Measurements from ENCODE around the gene TLE3. TPM values are rescaled to one million over a fixed set of nuclear protein-coding genes. Genes with fewer than 3 reads are reported as not detected.

Gene TLE3
- total RNA-seq, 1 donor from 2014 or later: 45.4 TPM

DNA sequence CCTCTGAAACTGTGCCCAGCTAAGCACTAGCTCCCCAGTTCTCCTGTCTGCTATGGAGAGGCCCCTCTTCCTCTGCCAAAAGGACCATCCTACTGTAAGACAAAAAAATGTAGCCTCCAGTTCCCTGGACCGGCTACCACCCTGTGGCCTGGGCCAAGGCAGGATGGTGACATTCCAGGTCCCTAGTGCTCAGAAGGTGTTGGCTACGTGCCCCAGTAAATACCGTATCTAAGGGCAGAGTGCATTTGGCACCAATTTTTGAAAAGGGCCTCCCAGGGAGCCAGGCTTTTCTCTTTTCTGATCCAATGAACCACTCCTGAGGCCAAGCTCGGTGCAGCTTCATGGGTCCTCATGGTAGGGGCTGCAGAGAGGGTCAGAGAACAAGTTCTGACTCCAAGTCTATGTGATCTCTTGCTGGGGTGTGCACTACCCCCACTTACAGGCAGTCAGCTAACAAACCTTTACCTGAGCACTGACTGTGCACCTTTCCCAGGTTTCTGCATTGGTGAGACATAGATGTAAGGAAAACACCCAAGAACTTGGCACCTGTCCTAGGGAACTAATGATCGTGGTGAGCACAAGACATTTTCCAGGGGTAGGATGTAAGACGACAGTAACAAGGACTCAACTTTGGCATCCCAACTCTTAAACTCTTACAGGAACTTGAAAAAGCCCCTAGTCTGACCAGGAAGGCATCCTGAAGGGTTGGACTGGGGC, 32.6 kb downstream of the TLE3 start:
- no peak overlapping the region for H3K4me3 Mint-ChIP-seq (ENCODE audit: unreplicated experiment)
- no peak overlapping the region for H3K27ac Mint-ChIP-seq (ENCODE audit: unreplicated experiment)
- Histone ChIP-seq H2AFZ (ENCODE audit: low read depth, low read length) (no peak overlapping the region), H3K4me2 (ENCODE audit: low read length) (no peak overlapping the region), H3K4me1 (ENCODE audit: insufficient read depth, low read length) (peaks cover 23% of the 10 kb centered on the region), H3K79me2 (ENCODE audit: insufficient read depth, low read length) (peaks cover 14% of the 10 kb centered on the region), H3K4me3 (ENCODE audit: insufficient read depth, low read depth, low read length) (no peak overlapping the region), H3K27ac (ENCODE audit: low read depth, low read length) (no peak overlapping the region), H3K27me3 (ENCODE audit: insufficient read depth, low read length) (no peaks in the 10 kb centered on the region), H3K9ac (ENCODE audit: low read length) (no peak overlapping the region), H3K36me3 (ENCODE audit: insufficient read depth, low read length) (peaks cover 18% of the 10 kb centered on the region), H4K20me1 (ENCODE audit: insufficient read depth, low read length) (peaks cover 90% of the 10 kb centered on the region), H3K9me3 (ENCODE audit: insufficient read depth, low read depth, low read length) (no peaks in the 10 kb centered on the region)
- peaks cover 41% of the 10 kb centered on the region for H3K36me3 Mint-ChIP-seq (ENCODE audit: low read depth, unreplicated experiment)
- H3K27me3 Mint-ChIP-seq (ENCODE audit: low read depth, unreplicated experiment): peaks cover 3% of the 10 kb centered on the region
- H3K4me1 Mint-ChIP-seq (ENCODE audit: low read depth, unreplicated experiment): peaks cover 7% of the 10 kb centered on the region
- TF ChIP-seq EZH2 (IDR thresholded peaks at IDR 0.05; ENCODE audit: insufficient read depth, low read length): no peak
- TF ChIP-seq, protein P1, sequence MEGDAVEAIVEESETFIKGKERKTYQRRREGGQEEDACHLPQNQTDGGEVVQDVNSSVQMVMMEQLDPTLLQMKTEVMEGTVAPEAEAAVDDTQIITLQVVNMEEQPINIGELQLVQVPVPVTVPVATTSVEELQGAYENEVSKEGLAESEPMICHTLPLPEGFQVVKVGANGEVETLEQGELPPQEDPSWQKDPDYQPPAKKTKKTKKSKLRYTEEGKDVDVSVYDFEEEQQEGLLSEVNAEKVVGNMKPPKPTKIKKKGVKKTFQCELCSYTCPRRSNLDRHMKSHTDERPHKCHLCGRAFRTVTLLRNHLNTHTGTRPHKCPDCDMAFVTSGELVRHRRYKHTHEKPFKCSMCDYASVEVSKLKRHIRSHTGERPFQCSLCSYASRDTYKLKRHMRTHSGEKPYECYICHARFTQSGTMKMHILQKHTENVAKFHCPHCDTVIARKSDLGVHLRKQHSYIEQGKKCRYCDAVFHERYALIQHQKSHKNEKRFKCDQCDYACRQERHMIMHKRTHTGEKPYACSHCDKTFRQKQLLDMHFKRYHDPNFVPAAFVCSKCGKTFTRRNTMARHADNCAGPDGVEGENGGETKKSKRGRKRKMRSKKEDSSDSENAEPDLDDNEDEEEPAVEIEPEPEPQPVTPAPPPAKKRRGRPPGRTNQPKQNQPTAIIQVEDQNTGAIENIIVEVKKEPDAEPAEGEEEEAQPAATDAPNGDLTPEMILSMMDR (IDR thresholded peaks at IDR 0.05; ENCODE audit: insufficient read depth, low read depth, low read length): no peak
- FAIRE-seq: no peak
- no peaks in the 10 kb centered on the region for H3K9me3 Mint-ChIP-seq (ENCODE audit: unreplicated experiment)
- no peak for DNase-seq (ENCODE audit: low read depth)

DNA sequence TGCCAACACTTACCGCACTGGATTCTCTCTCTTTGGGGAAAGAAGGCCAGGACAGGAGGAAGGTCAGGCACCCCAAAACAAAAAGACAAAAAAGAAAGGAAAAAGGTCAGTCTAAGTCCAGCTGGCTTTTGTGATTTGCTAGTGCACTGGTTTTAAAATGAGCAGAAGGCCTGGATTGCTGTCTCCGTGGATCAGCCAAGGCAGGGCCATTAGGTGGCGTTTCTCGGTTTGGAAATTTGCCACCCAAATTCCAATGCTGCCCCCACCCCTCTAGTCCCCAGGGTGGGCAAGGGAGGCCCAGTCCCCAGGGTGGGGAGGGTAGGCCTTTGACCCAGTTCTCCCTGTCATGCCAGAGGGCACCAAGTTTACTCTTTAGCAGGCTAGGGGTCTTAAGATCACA, 33.3 kb downstream of the TLE3 start:
- Mint-ChIP-seq H3K27me3 (ENCODE audit: low read depth, unreplicated experiment) (peaks cover 3% of the 10 kb centered on the region), H3K9me3 (ENCODE audit: unreplicated experiment) (no peaks in the 10 kb centered on the region), H3K27ac (ENCODE audit: unreplicated experiment) (no peak overlapping the region), H3K4me1 (ENCODE audit: low read depth, unreplicated experiment) (peaks cover 7% of the 10 kb centered on the region), H3K36me3 (ENCODE audit: low read depth, unreplicated experiment) (peaks cover 40% of the 10 kb centered on the region), H3K4me3 (ENCODE audit: unreplicated experiment) (no peak overlapping the region)
- DNase-seq (ENCODE audit: low read depth) (no peak), FAIRE-seq (no peak)
- no peak for TF ChIP-seq EZH2 (IDR thresholded peaks at IDR 0.05; ENCODE audit: insufficient read depth, low read length)
- TF ChIP-seq, protein P1 (IDR thresholded peaks at IDR 0.05; ENCODE audit: insufficient read depth, low read depth, low read length): no peak
- peaks cover 14% of the 10 kb centered on the region for H3K79me2 ChIP-seq (ENCODE audit: insufficient read depth, low read length)
- no peak overlapping the region for H3K9ac ChIP-seq (ENCODE audit: low read length)
- no peak overlapping the region for H3K4me2 ChIP-seq (ENCODE audit: low read length)
- peaks cover 90% of the 10 kb centered on the region for H4K20me1 ChIP-seq (ENCODE audit: insufficient read depth, low read length)
- H3K27me3 ChIP-seq (ENCODE audit: insufficient read depth, low read length): no peaks in the 10 kb centered on the region
- no peak overlapping the region for H2AFZ ChIP-seq (ENCODE audit: low read depth, low read length)
- H3K9me3 ChIP-seq (ENCODE audit: insufficient read depth, low read depth, low read length): no peaks in the 10 kb centered on the region
- H3K4me3 ChIP-seq (ENCODE audit: insufficient read depth, low read depth, low read length): no peak overlapping the region
- H3K36me3 ChIP-seq (ENCODE audit: insufficient read depth, low read length): peaks cover 22% of the 10 kb centered on the region
- peaks cover 23% of the 10 kb centered on the region for H3K4me1 ChIP-seq (ENCODE audit: insufficient read depth, low read length)
- no peak overlapping the region for H3K27ac ChIP-seq (ENCODE audit: low read depth, low read length)

DNA sequence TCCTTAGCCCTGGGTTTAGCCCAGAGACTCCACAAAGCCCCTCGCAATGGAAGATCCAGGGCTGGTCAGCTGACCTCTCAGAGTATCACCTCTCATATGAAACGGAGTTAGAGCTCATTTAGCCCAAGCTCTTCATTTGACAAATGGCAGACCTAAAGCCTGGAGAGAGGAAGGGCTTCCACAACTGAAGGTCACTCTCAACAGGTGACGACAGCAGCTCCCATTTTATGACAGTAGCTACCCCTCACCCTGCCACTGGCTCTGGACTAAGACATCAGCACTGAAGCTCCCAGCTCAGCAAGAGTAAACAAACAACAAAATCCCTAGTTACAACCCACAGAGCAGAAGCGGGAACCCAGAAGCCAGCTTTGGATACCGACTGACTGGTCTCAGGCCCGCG, 33.7 kb downstream of the TLE3 start:
- H3K36me3 ChIP-seq (ENCODE audit: insufficient read depth, low read length): peaks cover 23% of the 10 kb centered on the region
- H3K27ac Mint-ChIP-seq (ENCODE audit: unreplicated experiment): no peak overlapping the region
- DNase-seq (ENCODE audit: low read depth) (no peak), FAIRE-seq (no peak)
- H3K36me3 Mint-ChIP-seq (ENCODE audit: low read depth, unreplicated experiment): peaks cover 41% of the 10 kb centered on the region
- no peak overlapping the region for H3K27ac ChIP-seq (ENCODE audit: low read depth, low read length)
- H2AFZ ChIP-seq (ENCODE audit: low read depth, low read length): no peak overlapping the region
- H3K79me2 ChIP-seq (ENCODE audit: insufficient read depth, low read length): peaks cover 10% of the 10 kb centered on the region
- peaks cover 23% of the 10 kb centered on the region for H3K4me1 ChIP-seq (ENCODE audit: insufficient read depth, low read length)
- no peak overlapping the region for H3K4me3 ChIP-seq (ENCODE audit: insufficient read depth, low read depth, low read length)
- no peaks in the 10 kb centered on the region for H3K9me3 ChIP-seq (ENCODE audit: insufficient read depth, low read depth, low read length)
- H3K4me3 Mint-ChIP-seq (ENCODE audit: unreplicated experiment): no peak overlapping the region
- H3K9me3 Mint-ChIP-seq (ENCODE audit: unreplicated experiment): no peaks in the 10 kb centered on the region
- peaks cover 7% of the 10 kb centered on the region for H3K4me1 Mint-ChIP-seq (ENCODE audit: low read depth, unreplicated experiment)
- TF ChIP-seq, protein P1 (IDR thresholded peaks at IDR 0.05; ENCODE audit: insufficient read depth, low read depth, low read length): no peak
- no peak for TF ChIP-seq EZH2 (IDR thresholded peaks at IDR 0.05; ENCODE audit: insufficient read depth, low read length)
- H3K4me2 ChIP-seq (ENCODE audit: low read length): no peak overlapping the region
- no peak overlapping the region for H3K9ac ChIP-seq (ENCODE audit: low read length)
- H3K27me3 Mint-ChIP-seq (ENCODE audit: low read depth, unreplicated experiment): peaks cover 6% of the 10 kb centered on the region
- H3K27me3 ChIP-seq (ENCODE audit: insufficient read depth, low read length): no peaks in the 10 kb centered on the region
- H4K20me1 ChIP-seq (ENCODE audit: insufficient read depth, low read length): peaks cover 90% of the 10 kb centered on the region

All from astrocyte (in vitro differentiated cells and primary cell).